ENCODE results near the gene ADAMTSL3. TPM values are rescaled to one million over a fixed set of nuclear protein-coding genes. Genes with fewer than 3 reads are reported as not detected.

Gene ADAMTSL3
- polyA plus RNA-seq, 1 of the 3 experiments (the other 2 are of a cell fraction) = 0.02 TPM

- no peak overlapping the region for H3K27ac ChIP-seq (ENCODE audit: low read depth in 2 of 2, low read length in 1 of 2)
- no peaks in the 10 kb centered on the region for H3K9me3 ChIP-seq
- 11% methylated on average over 1 of the region's 1 CpG for WGBS (ENCODE audit: low lambda C conversion rate)
- POLR2A ChIA-PET = no interaction called here
- H3K79me2 ChIP-seq (ENCODE audit: insufficient read depth) = no peaks in the 10 kb centered on the region
- no peaks in the 10 kb centered on the region; a peak in 1 of 4 replicates for H3K4me1 ChIP-seq (ENCODE audit: control insufficient read depth in 1 of 2, insufficient read depth in 2 of 2, low read depth in 1 of 2, low read length in 1 of 2)
- CTCF ChIA-PET = no interaction called here
- H2AFZ ChIP-seq (ENCODE audit: low read depth) = no peak overlapping the region
- no peaks in the 10 kb centered on the region for H4K20me1 ChIP-seq (ENCODE audit: insufficient read depth)
- TF ChIP-seq PBX3 (IDR thresholded peaks at IDR 0.05) (no peak), EP300 (IDR thresholded peaks at IDR 0.05; ENCODE audit: borderline replicate concordance in 1 of 2, low read depth in 1 of 2, low read length in 1 of 2) (no peak), TCF12 (IDR thresholded peaks at IDR 0.05) (no peak), CTCF (IDR thresholded peaks at IDR 0.05) (no peak), RXRA (IDR thresholded peaks at IDR 0.05; ENCODE audit: borderline replicate concordance, low read depth) (no peak), FOSL2 (IDR thresholded peaks at IDR 0.05; ENCODE audit: borderline replicate concordance, low read depth) (no peak), SIN3A (IDR thresholded peaks at IDR 0.05; ENCODE audit: borderline replicate concordance, low read depth, low read length) (no peak), MAX (IDR thresholded peaks at IDR 0.05; ENCODE audit: low read depth) (no peak), MXI1 (IDR thresholded peaks at IDR 0.05; ENCODE audit: low read depth, low read length) (no peak), RCOR1 (IDR thresholded peaks at IDR 0.05; ENCODE audit: low read length) (no peak), GATA2 (CRISPR knock-in tag; IDR thresholded peaks at IDR 0.05) (no peak), IRF3 (IDR thresholded peaks at IDR 0.05; ENCODE audit: low read depth, low read length) (no peak)
- no peaks in the 10 kb centered on the region for H3K9me2 ChIP-seq
- H3F3A ChIP-seq (replicated peaks; ENCODE audit: insufficient read depth) = no peaks in the 10 kb centered on the region
- no peaks in the 10 kb centered on the region for H3K36me3 ChIP-seq (replicated peaks in 1 of 2; ENCODE audit: control insufficient read depth in 1 of 2, insufficient read depth in 2 of 2, low read length in 1 of 2)
- H3K27me3 ChIP-seq (ENCODE audit: insufficient read depth) = no peaks in the 10 kb centered on the region; the same call in 1 of the 2 replicates
- no peak overlapping the region for H3K9ac ChIP-seq
- H3K4me3 ChIP-seq (ENCODE audit: low read depth in 2 of 2, low read length in 1 of 2) = no peak overlapping the region
- no peak for DNase-seq
- H3K4me2 ChIP-seq = no peak overlapping the region
Observed at GRCh38 chr15:83853232-83853631, 199.3 kb downstream of the ADAMTSL3 start.

- H3K27ac ChIP-seq (ENCODE audit: low read depth in 2 of 2, low read length in 1 of 2) = no peak overlapping the region
- no peaks in the 10 kb centered on the region; a peak in 1 of 4 replicates for H3K4me1 ChIP-seq (ENCODE audit: control insufficient read depth in 1 of 2, insufficient read depth in 2 of 2, low read depth in 1 of 2, low read length in 1 of 2)
- no peak overlapping the region for H3K9ac ChIP-seq
- H2AFZ ChIP-seq (ENCODE audit: low read depth) = no peak overlapping the region
- 16% methylated on average over 4 of the region's 4 CpGs for WGBS (ENCODE audit: low lambda C conversion rate)
- no peak overlapping the region for H3K4me3 ChIP-seq (ENCODE audit: low read depth in 2 of 2, low read length in 1 of 2)
- H3F3A ChIP-seq (replicated peaks; ENCODE audit: insufficient read depth) = no peaks in the 10 kb centered on the region
- H3K79me2 ChIP-seq (ENCODE audit: insufficient read depth) = no peaks in the 10 kb centered on the region
- no peak for TF ChIP-seq MXI1 (IDR thresholded peaks at IDR 0.05; ENCODE audit: low read depth, low read length)
- no peaks in the 10 kb centered on the region for H3K36me3 ChIP-seq (replicated peaks in 1 of 2; ENCODE audit: control insufficient read depth in 1 of 2, insufficient read depth in 2 of 2, low read length in 1 of 2)
- CTCF ChIA-PET = no interaction called here
- POLR2A ChIA-PET = no interaction called here
- no peaks in the 10 kb centered on the region for H4K20me1 ChIP-seq (ENCODE audit: insufficient read depth)
- no peaks in the 10 kb centered on the region; the same call in 1 of the 2 replicates for H3K27me3 ChIP-seq (ENCODE audit: insufficient read depth)
- H3K4me2 ChIP-seq = no peak overlapping the region
- no peaks in the 10 kb centered on the region for H3K9me3 ChIP-seq
- DNase-seq = no peak
- no peaks in the 10 kb centered on the region for H3K9me2 ChIP-seq
Observed at GRCh38 chr15:83854321-83854720, 200.4 kb downstream of the ADAMTSL3 start.

Data from SK-N-SH (cell line).